ENCODE measurements around the gene FHOD1. TPM values are rescaled to one million over a fixed set of nuclear protein-coding genes. Genes with fewer than 3 reads are reported as not detected.
A peak's percentile ranks its signal among the peaks of the same experiment; 100 is the strongest.

The FHOD1 gene
- total and polyA plus RNA-seq, 10 of the 15 experiments (the other 5 are each of a cell fraction or from before 2014, with no cell fraction given), result 8.9 to 65.7 (median 18.1) TPM

- TF ChIP-seq CEBPZ (IDR thresholded peaks at IDR 0.05; ENCODE audit: low read depth, low read length) (no peak), TAF1 (IDR thresholded peaks at IDR 0.05; ENCODE audit: borderline replicate concordance, low read depth, low read length) (0 out of 2 replicates have a peak, but pooled peaks have one; percentile 38), RB1 (IDR thresholded peaks at IDR 0.05; ENCODE audit: borderline replicate concordance) (peak; percentile 90; the same call in 1 of the 2 replicates), EGR1 (IDR thresholded peaks at IDR 0.05; ENCODE audit: borderline replicate concordance in 1 of 2, low read depth in 2 of 2, low read length in 2 of 2) (peak in 1 of 2 experiments; percentile 56; a peak in 1 of 3 replicates), USF1 (IDR thresholded peaks at IDR 0.05; ENCODE audit: borderline replicate concordance, extremely low read length, insufficient read depth, low read depth, low read length) (peak; percentile 79), IKZF2 (IDR thresholded peaks at IDR 0.05) (peak; percentile 55 to 69; a peak in 3 of 4 replicates), POU2F2 (IDR thresholded peaks at IDR 0.05; ENCODE audit: borderline replicate concordance, low read depth, low read length) (no peak), CREM (IDR thresholded peaks at IDR 0.05; ENCODE audit: low read depth) (no peak; the same call in 1 of the 2 replicates), GATAD2B (conservative IDR thresholded peaks at IDR 0.05; ENCODE audit: low read depth) (peak; percentile 52; the same call in 1 of the 2 replicates), DPF2 (IDR thresholded peaks at IDR 0.05) (peak; percentile 44; the same call in 1 of the 2 replicates), PML (IDR thresholded peaks at IDR 0.05; ENCODE audit: low read length) (no peak), ZBTB40 (IDR thresholded peaks at IDR 0.05; ENCODE audit: borderline replicate concordance) (peak; percentile 51; the same call in 1 of the 2 replicates), ZBED1 (IDR thresholded peaks at IDR 0.05; ENCODE audit: borderline replicate concordance) (no peak), BHLHE40 (IDR thresholded peaks at IDR 0.05; ENCODE audit: borderline replicate concordance in 1 of 2, low read depth in 2 of 2, low read length in 1 of 2) (peak; percentile 70 to 85), POLR2A (IDR thresholded peaks at IDR 0.05; ENCODE audit: low read depth, low read length) (peak; percentile 66), SIN3A (IDR thresholded peaks at IDR 0.05; ENCODE audit: low read depth, low read length) (0 out of 2 replicates have a peak, but pooled peaks have one; percentile 23), RELB (IDR thresholded peaks at IDR 0.05; ENCODE audit: low read depth) (peak; percentile 22), IKZF1 (conservative IDR thresholded peaks at IDR 0.05) (peak; percentile 90), TCF12 (IDR thresholded peaks at IDR 0.05; ENCODE audit: low read depth, low read length) (0 out of 2 replicates have a peak, but pooled peaks have one; percentile 2), TCF3 (IDR thresholded peaks at IDR 0.05; ENCODE audit: borderline replicate concordance, insufficient read depth, low read depth, low read length) (no peak)
Observed at GRCh38 chr16:67246081-67246755, 1.1 kb downstream of the FHOD1 start (continued).

Measured in GM12878 (cell line).